HG03439 (cell line): Measurements from ENCODE around the gene ZNF267.
A peak's percentile ranks its signal among the peaks of the same experiment; 100 is the strongest.
"Not testable (repeated sequence)": the region's sequence is repeated elsewhere in the genome, so short reads cannot be mapped to it uniquely, and the experiment has no call there.

ENCODE experiments used
- ATAC-seq: cut with Tn5 transposase; IDR thresholded peaks from one replicate; pipeline ENCODE4 v1.9.1; 2021; ENCODE audit warnings: mild to moderate bottlenecking, moderate library complexity; ENCODE audit not compliant: unreplicated experiment

Gene ZNF267

DNA sequence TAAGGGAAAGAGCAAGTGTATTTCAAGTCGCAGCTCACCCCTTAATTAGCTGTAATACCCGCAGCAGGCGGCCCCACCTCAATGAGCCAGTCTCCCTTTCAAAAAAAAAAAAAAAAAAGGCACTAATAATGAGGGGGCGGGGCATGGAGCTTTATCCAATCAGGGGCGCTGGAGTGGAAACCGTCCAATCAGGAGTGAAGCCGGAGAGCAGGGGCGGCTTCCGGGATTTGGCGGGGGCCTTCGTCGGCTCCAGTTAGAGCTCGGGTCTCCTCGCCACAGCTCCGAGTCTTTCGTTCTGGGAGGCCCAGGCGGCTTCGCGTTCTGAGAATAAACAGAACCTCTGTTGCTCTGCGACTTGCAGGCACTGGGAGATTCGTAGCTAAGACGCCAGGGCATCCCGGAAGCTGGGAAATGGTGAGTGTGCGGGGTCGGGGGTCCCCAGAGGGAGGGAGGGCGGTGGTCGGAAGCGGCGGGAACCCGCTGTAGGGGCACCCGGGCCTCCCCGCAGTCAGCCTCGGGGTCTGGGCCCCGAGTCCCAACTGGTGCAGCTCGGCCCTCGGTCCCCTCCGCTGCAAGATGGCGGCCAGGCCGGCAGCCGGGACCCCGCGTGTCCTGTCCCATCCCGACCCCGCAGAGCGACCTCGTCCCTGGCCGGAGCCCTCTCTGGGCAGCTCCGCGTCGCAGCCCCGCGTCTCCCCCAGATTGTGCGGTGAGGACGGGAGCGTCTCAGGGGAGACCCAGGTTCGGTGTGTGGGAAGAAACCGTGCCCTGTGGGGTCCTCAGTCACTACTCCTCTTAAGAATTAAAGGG is at the start of gene ZNF267:
TSS of gene ZNF267 (plus strand) at position 252 of the 810 bp plus-strand sequence. CDS start at position 412, 160 bp downstream.
- peak; percentile 57 for ATAC-seq

GRCh38 chr16:31833047-31833446 is 40.6 kb upstream of the ZNF267 start:
- no peak for ATAC-seq

- not testable (repeated sequence) for ATAC-seq
These were observed 37.2 kb upstream of the ZNF267 start for GRCh38 chr16:31836396-31836795.

DNA sequence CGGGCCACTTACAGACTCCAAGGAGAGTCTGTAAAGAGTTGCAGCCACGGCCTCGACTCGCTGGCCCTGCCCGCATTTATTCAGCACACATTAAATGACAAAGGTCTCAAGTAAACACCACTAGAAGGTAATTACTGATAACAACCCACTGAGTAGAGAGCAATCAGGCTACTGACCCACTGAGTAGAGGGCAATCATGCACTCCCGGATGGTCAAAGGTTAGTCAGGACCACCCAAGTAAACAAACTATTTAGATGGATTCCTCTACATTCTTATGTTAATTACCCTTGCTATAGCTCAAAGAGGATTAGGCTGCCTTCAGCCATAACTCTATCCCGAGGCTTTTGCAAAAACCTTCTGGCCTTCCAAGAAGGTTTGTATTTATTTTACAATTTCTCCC is 30.7 kb upstream of the ZNF267 start:
- no peak for ATAC-seq

DNA sequence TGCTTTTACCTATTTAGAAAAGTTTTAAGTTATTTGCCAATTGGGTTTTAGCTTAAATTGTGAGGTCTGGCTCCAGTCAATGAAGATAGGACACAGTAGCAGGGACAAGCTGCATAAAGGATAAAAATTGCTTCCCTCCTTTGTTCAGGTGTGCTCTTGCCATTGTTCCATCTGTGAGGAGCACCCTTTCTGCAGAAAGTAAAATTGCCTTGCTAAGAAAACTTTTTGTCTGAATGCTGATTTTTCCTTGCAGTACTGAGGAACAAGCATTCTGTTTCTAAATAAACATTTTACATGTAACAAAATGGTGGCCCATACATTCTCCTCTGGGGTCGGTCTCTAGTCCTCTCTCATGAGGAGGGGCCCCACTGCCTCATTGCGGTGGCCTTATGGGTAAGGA is 25.0 kb upstream of the ZNF267 start:
- ATAC-seq = not testable (repeated sequence)

DNA sequence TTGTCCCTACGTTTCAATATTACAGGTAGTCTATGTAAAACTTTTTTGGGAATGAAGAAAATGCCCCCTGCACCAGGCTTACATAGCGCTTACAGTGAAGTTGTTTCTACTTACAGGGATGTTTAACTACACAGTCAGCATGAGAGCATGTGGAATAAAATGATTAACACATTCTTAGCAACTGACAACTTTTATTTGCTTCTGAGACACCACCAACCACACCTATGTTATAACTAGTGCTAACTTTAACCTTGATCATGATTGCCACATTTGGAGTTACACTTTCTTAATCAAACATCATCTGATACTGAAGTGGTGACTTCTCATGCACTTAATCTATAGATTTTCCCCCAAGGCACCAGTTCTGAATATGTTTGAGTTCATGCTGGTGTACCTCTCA is 20.3 kb upstream of the ZNF267 start:
- no peak for ATAC-seq

- ATAC-seq = no peak
These were observed 13.1 kb upstream of the ZNF267 start for GRCh38 chr16:31860508-31860907.

GRCh38 chr16:31861455-31861854 is 12.2 kb upstream of the ZNF267 start:
- no peak for ATAC-seq

DNA sequence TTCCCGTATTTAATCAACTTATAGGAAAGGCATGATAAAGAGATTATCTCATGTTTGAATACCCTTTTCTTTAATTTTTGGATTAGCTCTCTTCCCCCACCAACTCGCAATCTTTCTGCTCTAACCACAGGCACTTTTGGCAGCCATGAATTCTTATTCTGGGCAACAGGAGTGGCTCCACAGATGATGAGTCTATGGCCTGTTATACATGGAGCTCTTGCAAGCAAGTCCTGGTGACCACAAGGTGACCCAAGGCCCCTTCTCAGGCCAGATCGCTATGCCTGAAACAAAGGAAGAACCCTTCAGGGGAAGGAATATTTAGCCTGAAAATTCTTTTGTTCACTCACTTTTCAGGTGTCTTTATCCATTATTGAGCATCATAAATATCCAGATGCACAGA is 10.8 kb upstream of the ZNF267 start:
- no peak for ATAC-seq

DNA sequence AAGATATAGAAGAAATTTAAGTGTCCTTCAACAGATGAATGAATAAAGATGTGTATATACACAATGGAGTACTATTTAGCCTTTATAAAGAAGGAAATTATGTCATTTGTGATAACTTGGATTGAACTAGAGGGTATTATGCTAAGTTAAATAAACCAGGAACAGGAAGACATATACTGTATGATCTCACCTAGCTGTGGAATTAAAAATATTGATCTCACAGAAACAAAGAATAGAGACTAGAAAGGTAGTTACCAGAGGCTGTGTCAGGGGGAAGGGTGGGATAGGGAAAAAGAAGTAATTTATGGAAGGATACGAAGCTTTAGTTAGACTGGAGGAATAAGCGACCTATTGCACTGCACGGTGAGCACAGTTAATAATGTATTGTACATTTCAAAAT is 5.4 kb upstream of the ZNF267 start:
- ATAC-seq = no peak

DNA sequence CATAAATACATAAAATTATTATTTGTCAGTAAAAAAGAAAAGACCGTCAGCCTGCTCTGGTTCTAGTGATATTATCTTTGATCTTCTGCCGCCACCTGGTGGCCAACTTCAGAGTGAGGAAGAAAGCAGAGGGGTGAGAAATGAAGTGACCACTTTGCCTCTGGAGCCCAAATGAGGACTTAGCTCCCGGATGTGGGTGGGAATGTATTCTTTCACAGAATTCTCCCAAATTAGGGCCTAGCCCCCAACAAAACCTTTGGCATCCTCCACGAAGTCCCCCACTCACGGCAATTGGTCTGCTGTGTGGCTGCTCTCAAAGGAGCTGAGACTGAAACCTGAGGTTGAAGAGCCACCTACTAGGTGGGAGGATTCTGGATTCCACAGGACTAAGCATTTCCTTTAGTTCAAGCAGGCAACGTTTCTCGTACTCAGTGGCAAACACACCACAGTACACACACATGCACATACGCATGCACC is 4.9 kb upstream of the ZNF267 start:
- ATAC-seq = peak; percentile 51

- ATAC-seq = no peak
These were observed 4.0 kb upstream of the ZNF267 start for GRCh38 chr16:31869511-31870201.

- ATAC-seq = no peak
These were observed 2.8 kb upstream of the ZNF267 start for GRCh38 chr16:31870809-31871208.

GRCh38 chr16:31871510-31871909 is 2.1 kb upstream of the ZNF267 start:
- ATAC-seq = no peak

DNA sequence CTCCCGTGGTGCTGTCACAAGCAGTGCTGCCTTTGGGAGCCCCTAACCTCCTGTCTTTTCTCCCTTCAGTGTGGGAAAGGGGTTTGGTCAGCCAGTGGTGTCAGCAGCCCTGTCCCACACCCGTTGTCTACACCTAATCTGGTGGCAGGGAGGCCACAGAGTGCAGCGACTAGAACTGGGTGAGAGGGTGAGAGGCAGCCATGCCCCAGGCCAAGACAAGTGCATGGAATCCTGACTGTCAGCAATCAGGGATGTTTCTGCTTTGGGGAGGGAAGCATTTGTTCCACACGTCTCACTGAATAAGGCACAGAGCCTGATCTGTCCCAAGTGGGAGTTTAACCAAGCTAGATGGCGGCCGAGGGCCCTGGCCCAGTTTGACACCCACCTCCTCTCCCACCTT is 1.4 kb upstream of the ZNF267 start:
- no peak for ATAC-seq

- ATAC-seq = peak; percentile 39
These were observed 932 bp downstream of the ZNF267 start for GRCh38 chr16:31874366-31875111.

DNA sequence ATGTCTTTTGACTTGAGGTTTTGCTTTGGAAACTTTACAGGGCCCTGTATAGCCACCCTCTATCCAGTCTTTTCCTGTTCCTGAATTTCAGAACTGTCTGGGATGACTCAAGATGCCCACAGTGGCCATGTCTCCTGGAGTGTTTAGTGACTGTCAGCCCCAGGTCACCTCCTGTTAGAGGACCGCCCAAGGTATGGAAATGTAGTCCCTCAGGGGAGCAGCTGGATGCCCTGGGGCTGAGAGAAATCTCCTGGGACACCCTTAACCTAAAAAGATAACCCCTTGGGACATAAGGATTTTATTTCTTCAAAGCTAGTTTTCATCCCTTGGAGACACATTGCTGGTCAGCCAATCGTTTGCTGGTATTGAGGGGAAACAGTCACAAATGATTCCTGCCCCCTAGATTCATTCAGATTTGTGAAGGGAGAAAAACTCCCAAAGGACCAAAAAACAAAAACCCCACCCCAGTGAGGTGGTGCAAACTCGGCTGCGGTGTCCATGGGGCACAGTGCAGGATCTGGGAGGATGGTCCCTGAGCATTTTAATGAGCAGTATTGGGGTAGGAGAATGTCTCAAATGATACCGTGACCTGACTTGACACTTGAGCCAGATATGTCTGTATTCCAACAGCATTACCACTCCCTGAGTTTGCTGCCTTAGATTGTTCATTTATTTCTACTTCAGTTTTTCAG is 1.7 kb downstream of the ZNF267 start:
- ATAC-seq = no peak

DNA sequence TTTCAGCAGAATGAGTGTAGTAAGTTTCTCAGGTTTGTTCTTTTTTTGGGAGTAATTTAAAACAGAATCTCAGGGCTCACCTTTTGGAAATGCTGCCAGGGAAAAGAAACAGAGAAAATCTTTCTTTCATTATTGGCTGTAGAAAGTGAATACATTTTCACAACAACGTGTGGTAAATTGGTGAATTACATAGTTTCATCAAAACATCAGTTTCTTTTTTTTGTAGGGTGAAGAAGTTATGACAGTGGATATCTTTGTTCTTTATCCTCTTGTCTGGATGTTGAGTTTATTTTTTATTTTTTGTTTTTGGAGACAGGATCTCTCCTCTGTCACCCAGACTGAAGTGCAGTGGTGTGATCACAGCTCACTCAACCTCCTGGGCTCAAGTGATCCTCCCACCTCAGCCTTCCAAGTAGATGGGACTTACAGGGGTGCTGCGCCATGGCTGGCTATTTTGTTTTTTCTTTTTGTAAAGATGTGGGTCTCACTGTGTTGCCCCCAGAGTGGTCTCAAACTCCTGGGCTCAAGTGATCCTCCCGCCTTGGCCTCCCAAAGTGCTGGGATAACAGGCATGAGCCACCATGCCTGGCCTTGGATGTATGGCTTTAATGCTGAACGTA is 2.4 kb downstream of the ZNF267 start:
- ATAC-seq = no peak

- peak; percentile 63 for ATAC-seq
These were observed 3.6 kb downstream of the ZNF267 start for GRCh38 chr16:31876951-31877828.
